Cerebellar cortex (tissue), 1 donor: ENCODE data around the gene CLCN3.
"Not testable (repeated sequence)": the region's sequence is repeated elsewhere in the genome, so short reads cannot be mapped to it uniquely, and the experiment has no call there.

Source experiments
- DNase-seq: peaks from one replicate; pipeline ENCODE4 v3.0.0-alpha.2; 2015; ENCODE audit warnings: low spot score

CLCN3 gene

GRCh38 chr4:169657470-169658107 is 37.2 kb downstream of the CLCN3 start:
- DNase-seq: no peak

GRCh38 chr4:169658196-169658595 is 37.8 kb downstream of the CLCN3 start:
- no peak for DNase-seq

GRCh38 chr4:169658975-169659715 is 38.8 kb downstream of the CLCN3 start:
- no peak for DNase-seq

DNA sequence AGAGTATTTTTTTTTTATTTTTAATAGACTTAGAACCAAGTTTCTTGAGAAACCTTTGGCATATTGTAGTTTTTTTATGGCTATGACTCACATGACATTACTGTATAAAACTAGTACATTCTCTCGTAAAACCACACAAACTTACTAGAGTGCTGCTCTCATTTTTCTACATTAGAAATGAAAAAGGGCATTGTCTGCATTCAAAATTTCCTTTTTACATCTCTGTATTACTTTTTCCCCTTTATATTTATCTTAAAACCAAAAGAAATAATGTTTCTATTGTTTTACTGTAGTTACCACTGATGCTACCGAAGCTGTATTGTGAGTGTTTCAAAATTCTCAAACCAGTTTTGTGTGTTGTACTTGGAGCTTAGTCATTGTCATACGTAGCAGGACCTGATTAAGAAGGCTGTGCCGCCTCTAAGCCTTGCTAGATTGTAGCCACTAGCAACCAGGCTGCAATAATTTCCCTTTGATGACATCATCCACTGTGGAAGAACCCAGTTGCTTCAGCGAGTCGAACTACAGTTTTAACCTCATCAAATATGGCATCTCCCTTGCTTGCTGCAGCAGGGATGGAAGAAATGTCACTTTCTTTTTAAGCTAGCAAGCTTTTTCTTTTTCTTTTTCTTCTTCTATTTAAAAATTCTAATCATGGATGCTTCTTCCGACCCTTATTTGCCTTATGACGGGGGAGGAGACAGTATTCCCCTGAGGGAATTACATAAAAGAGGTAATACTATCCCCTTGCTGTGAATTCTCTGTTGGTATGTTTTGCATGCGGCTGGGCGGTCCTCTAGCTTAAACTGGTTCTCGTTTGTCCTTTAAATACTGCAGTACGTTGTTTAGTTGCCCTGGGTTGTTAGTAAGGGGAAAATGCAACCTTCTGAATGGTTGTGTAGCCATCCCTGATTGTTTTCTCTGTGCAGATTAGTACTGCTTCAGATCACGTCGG is 39.6 kb downstream of the CLCN3 start:
- peak; percentile 97 for DNase-seq

GRCh38 chr4:169660929-169661328 is 40.6 kb downstream of the CLCN3 start:
- DNase-seq: peak; percentile 29

DNA sequence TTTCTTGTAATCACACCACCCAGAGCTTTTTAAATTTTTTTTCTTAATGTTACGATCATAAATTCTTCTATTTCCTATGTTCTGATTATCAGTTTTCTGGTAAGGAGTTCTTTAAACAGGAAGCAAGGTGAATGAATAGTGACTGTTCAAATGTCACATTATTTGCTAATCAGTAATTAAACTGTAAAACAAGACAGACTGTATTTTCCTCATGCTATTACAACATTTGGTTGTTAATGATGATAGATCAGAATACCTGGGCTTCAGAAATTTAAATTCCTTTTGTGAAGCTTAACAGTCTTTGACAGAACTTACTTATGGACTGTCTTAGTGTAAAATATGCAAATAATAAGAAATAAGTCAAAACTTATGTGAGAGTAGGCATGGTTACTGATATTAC is 41.4 kb downstream of the CLCN3 start:
- DNase-seq: peak; percentile 8

GRCh38 chr4:169662206-169662605 is 41.8 kb downstream of the CLCN3 start:
- no peak for DNase-seq

GRCh38 chr4:169663402-169663801 is 43.0 kb downstream of the CLCN3 start:
- DNase-seq: no peak

DNA sequence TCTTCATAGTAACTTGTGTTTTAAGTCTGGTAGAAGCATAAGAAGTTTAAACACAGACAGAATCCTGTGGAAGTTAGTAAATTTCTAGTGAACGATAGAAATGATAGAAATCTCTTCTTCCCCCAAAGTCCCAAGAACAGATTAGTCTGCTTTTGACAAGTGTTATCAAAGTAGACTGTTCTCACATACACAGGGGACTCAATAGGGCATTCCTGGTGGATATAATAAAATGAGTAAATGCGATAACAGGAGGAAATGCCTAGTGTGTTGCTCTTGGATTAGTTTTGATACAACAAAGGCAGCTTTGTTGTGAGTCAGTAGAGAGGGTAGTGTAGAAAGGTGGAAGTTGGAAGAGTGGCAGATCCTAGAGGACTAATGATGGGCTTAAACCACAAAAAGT is 43.5 kb downstream of the CLCN3 start:
- DNase-seq: no peak

- no peak for DNase-seq
Observed at GRCh38 chr4:169664615-169665014, 44.2 kb downstream of the CLCN3 start.

GRCh38 chr4:169665046-169665737 is 44.8 kb downstream of the CLCN3 start:
- no peak for DNase-seq

DNA sequence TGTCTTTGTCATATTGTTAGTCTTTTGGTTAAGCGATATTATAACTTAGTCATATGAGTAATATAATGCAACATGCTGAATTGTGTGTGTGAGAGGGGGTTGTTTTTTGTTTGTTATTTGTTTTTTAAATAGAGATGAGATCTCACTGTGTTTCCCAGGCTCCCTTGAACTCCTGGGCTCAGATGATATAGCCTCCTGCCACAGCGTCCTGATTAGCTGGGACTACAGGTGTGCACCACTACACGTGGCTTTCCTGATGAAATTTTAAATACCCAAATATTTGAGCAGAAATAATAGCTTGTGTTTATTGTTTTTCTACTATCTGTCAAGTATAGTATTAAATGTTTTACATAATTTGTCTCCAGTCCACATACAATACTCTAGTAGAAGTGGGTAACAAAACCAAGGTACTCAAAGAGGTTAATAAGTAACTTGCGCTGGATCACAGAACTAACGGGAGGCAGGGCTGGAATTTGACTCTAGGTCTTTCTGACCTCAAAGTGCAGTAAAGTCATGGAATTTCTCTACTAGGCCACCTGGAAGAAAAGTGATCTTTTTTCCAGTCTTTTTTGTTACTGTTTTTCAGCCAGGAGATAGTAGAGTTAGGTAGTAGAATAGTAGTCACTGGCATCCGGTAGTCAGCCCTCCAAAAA is 47.8 kb downstream of the CLCN3 start:
- DNase-seq: no peak

DNA sequence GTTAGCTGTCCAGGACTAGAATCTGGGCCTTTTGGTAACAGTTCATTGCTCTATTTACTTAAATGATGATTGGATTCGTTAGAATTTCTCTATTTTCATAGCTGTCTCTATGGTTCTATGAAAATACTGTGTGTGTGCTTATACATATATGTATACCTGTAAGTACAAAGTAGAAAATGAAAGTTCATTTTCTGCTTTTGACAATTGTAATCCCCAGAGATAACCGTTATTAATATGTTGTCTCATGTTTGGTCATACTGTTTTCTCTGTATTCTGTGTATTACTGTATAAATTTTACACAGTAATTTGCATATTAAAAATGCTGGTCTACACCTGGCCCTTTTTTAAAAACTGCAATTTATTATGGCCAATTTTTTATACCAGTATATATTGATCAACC is 55.4 kb downstream of the CLCN3 start:
- no peak for DNase-seq

- no peak for DNase-seq
Observed at GRCh38 chr4:169677150-169677748, 56.9 kb downstream of the CLCN3 start.

DNA sequence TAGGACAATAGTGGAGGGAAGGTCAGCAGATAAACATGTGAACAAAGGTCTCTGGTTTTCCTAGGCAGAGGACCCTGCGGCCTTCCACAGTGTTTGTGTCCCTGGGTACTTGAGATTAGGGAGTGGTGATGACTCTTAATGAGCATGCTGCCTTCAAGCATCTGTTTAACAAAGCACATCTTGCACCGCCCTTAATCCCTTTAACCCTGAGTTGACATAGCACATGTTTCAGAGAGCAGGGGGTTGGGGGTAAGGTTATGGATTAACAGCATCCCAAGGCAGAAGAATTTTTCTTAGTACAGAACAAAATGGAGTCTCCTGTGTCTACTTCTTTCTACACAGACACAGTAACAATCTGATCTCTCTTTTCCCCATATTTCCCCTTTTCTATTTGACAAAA is 58.1 kb downstream of the CLCN3 start:
- not testable (repeated sequence) for DNase-seq

GRCh38 chr4:169678951-169679591 is 58.7 kb downstream of the CLCN3 start:
- DNase-seq: not testable (repeated sequence)

- no peak for DNase-seq
Observed at GRCh38 chr4:169682372-169683047, 62.1 kb downstream of the CLCN3 start.

DNA sequence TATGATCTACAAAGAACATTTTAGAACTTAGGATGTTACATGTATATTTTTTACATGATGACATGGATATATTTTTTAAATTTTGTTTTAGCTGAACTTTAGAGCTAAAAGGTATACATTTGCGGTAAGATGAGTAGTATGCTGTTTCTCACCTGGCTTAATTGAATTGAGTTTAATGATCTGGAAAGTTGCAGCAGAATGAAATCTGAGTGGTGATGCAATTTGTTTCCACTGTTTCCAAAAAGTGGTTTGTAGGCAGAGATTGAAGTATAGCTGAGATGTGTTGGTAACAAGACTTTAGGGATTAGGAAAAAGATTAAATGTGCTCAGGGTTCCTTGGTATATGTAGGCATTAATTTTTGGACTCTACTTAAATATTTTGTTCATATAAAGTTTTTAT is 69.3 kb downstream of the CLCN3 start:
- no peak for DNase-seq

DNA sequence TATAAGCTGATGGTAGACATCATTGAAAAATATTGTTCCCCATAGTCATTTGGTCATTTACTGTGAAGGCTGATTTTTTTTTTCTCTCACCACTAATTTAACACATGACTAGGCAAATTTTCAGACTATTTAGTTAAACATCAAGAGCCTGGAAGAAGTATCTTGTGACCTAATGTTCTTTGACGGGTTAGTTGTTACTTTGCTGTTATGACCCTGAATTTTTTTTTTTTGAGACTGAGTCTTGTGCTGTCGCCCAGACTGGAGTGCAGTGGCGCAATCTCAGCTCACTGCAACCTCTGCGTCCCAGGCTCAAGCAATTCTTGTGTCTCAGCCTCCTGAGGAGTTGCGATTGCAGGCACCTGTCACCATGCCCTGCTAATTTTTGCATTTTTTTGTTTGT is 70.4 kb downstream of the CLCN3 start:
- DNase-seq: no peak

- no peak for DNase-seq
Observed at GRCh38 chr4:169698331-169698730, 78.0 kb downstream of the CLCN3 start.
